AG10803 (cell line): ENCODE data around the gene TPST2.

Experiments
- DNase-seq: peaks from one replicate; pipeline ENCODE4 v3.0.0; 2010; ENCODE audit warnings: low read depth
- H3K4me3 ChIP-seq: 2 replicates; pipeline ENCODE4 v1.5.1; 2011; ENCODE audit warnings: mild to moderate bottlenecking, low read length, control low read depth
- TF ChIP-seq, protein P1 (sequence below): conservative IDR thresholded peaks from 2 replicates; pipeline ENCODE4 v1.5.1; 2011; ENCODE audit warnings: mild to moderate bottlenecking, low read length, control low read depth, inconsistent platforms

Gene TPST2

DNA sequence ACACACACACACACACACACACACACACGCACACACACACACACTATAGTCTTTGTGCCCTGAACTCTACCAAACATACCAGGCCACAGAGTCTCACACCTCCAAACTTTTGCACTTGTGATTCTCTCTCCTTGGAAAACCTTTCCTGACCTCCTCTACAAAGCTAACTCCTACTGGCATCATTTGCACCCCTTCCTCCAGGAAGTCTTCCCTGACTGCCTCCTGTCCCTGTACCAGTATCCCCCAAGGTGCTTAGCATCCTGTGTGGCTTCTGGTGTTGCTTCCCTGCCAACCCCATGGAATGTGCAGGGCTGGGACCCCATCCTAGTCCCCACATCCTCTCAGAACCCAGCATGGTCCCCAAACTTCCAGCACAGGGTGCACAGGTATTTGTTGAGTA is 8.9 kb downstream of the TPST2 start:
- TF ChIP-seq, protein P1, sequence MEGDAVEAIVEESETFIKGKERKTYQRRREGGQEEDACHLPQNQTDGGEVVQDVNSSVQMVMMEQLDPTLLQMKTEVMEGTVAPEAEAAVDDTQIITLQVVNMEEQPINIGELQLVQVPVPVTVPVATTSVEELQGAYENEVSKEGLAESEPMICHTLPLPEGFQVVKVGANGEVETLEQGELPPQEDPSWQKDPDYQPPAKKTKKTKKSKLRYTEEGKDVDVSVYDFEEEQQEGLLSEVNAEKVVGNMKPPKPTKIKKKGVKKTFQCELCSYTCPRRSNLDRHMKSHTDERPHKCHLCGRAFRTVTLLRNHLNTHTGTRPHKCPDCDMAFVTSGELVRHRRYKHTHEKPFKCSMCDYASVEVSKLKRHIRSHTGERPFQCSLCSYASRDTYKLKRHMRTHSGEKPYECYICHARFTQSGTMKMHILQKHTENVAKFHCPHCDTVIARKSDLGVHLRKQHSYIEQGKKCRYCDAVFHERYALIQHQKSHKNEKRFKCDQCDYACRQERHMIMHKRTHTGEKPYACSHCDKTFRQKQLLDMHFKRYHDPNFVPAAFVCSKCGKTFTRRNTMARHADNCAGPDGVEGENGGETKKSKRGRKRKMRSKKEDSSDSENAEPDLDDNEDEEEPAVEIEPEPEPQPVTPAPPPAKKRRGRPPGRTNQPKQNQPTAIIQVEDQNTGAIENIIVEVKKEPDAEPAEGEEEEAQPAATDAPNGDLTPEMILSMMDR = no peak
- no peak for DNase-seq
- no peak overlapping the region for H3K4me3 ChIP-seq

DNA sequence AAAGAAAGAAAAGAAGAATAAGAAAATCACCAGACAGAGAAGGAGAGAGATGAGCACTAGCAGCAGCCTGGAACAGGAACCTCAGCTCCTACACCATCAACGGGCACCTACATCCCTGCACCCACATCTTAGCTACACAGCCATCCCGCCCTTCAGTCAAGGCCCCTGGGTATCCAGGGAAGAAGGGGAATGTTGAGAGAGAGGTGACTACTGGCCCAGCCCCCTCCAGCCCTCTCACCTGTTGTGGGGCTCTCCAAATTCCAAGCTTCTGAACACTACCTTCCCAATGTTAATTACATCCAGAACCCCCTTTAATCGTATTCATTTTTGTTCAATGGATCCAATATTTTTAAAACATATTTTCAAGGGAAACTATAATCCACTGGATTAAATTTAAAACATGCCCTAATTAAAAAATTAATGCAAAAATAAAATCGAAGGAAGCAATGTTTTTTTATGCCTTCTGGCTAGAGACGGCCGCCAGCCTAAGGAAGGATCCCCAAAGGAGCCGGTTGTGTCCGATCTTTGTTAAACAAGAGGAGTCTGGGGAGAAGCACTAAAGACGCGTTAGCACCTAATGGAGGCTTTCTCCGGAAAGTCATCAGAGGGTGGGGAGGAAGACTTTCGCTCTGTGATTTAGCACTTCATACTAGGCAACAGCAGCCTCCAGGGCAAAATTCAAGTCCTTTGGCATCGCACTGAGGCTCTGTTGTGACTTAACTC is 9.5 kb downstream of the TPST2 start:
- H3K4me3 ChIP-seq = no peak overlapping the region
- TF ChIP-seq, protein P1 = no peak
- DNase-seq = no peak

DNA sequence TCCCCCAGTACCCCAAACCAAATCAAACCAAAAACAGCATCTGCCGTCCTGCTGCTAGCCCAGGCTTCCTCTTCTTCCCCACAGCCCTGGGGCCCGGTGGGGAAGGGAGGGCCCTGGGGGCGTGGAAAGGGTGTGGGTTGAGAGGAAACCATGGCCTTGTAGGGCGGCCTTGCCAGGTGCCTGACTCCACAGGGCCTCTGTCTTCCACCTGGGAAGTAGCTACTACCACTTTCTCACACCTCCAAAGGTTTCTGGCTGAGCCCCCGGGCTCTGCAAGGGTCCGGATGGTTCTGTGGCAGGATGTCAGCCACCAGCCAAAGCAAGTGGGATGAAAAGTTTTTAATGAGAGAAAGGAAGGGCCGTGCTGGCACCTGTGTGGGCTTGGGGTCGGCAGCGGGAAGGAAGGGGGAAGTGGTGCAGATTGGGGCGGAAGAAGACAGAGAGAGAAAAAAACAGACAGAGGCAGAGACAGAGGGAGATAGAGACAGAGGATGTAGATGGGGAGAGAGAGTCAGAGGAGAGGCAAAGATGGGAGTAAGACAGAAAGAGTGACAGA is 10.5 kb downstream of the TPST2 start:
- DNase-seq = no peak
- TF ChIP-seq, protein P1 = no peak
- no peak overlapping the region for H3K4me3 ChIP-seq

DNA sequence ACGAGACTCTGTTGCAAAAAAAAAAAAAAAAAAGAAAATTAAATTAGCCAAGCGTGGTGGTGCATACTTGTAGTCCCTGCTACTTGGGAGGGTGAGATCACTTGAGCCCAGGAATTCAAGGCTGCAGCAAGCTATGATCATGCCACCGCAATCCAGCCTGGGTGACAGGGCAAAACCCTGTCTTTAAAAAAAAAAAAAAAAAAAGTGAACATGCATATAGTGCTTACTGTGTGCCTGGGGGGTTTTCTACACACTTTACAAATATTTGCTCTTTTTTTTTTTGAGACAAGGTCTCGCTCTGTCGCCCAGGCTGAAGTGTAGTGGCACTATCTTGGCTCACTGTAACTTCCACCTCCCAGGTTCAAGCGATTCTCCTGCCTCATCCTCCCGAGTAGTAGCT is 12.9 kb downstream of the TPST2 start:
- H3K4me3 ChIP-seq = no peak overlapping the region
- TF ChIP-seq, protein P1 = no peak
- DNase-seq = no peak

DNA sequence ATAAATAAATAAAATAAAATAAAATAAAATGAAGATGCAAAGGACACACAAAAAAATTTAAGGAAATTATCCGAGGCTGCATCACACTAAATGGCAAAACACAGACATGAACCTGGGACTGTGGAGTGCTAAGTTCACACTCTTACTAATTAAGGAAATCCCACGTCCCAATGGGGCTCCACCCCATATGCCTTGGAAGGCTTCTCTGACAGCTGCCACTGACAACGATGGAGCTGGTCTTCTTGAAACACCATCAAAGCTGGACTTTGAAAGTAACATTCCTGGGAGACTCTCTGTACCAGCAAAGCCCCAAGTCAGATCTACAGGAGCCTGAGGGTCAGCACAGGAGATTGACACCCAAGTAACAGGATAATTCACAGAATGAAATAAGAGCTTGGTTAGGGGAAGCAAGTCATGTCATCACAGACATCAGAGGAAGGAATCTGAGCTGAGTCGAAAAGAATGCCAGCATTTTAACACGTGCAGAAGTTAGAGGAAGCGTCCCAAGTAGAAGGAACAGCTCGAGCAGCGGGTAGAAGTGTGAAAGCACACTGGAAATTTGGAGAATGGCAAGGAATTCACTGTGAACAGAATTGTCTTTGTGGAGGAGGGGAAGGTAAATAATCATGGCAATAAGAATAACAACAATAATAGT is 13.8 kb downstream of the TPST2 start:
- TF ChIP-seq, protein P1 = no peak
- no peak overlapping the region for H3K4me3 ChIP-seq
- peak; percentile 43 for DNase-seq

DNA sequence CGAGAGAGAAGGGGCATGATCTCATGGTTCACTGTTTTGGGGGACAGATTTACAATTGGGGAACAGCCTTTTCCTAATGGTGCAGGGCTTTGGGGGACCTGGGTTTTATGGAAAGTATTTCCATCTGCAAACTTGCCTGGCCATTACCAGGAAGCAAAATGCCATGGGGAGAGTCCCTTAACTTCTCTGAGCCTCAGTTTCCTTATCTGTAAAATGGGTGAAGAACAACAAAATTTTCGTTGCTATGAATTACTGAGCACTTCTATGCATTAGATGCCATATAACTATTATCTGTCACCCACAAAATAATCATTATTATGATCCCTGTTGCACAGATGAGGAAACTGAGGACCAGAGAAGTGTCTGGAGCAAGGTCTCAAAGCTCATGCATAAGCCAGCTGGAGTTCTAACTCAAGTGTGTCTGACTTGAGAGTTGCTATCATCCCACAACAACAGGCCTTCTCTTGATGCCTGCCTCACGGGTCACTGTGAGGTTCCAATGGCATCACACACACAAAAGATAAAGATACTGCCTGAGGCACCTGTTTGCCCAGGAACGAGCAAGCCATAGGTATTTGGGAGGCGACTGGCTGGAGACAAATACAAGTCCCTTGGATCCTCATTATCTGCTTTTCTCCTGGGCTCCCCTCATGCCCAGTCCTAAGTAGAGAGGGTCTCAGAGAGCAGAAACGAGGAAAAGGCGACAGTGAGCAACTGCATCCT is 15.8 kb downstream of the TPST2 start:
- DNase-seq = no peak
- TF ChIP-seq, protein P1 = no peak
- no peak overlapping the region for H3K4me3 ChIP-seq
